Small intestine (tissue), 7 donors: ENCODE measurements around the gene GPR161. TPM values are rescaled to one million over a fixed set of nuclear protein-coding genes. Genes with fewer than 3 reads are reported as not detected.
A peak's percentile ranks its signal among the peaks of the same experiment; 100 is the strongest.

Source experiments
- DNase-seq, 2 donors: peaks; one replicate each; pipeline versions ENCODE4 v3.0.0 to v3.0.0-alpha.2; 2013
- FAIRE-seq: peaks from 2 replicates; lab custom pipeline; 2012; peaks lifted over from hg19 to GRCh38; lab: Jason Lieb, UNC
- H3K27ac ChIP-seq, 3 donors: one replicate each; pipeline ENCODE4 v1.5.1; 2013; ENCODE audit warnings: low read length in 2 of 3, mild to moderate bottlenecking in 2 of 3, control low read depth in 1 of 3, inconsistent platforms in 1 of 3, low read depth in 1 of 3, moderate library complexity in 1 of 3
- H3K27me3 ChIP-seq, 3 donors: one replicate each; pipeline ENCODE4 v1.6.1; 2013; ENCODE audit warnings: low read length in 3 of 3, inconsistent platforms in 1 of 3; ENCODE audit not compliant: control insufficient read depth in 3 of 3, insufficient read depth in 3 of 3
- H3K36me3 ChIP-seq, 3 donors: one replicate each; pipeline ENCODE4 v1.6.1; 2013; ENCODE audit warnings: low read length in 3 of 3, inconsistent platforms in 1 of 3, low read depth in 1 of 3, mild to moderate bottlenecking in 1 of 3, moderate library complexity in 1 of 3; ENCODE audit not compliant: control insufficient read depth in 3 of 3, insufficient read depth in 2 of 3
- H3K4me1 ChIP-seq, 3 donors: one replicate each; pipeline ENCODE4 v1.6.1; 2013; ENCODE audit warnings: low read length in 2 of 3, inconsistent platforms in 1 of 3, low read depth in 1 of 3, mild to moderate bottlenecking in 1 of 3, moderate library complexity in 1 of 3; ENCODE audit not compliant: control insufficient read depth in 3 of 3, insufficient read depth in 2 of 3
- H3K4me3 ChIP-seq, 3 donors: one replicate each; pipeline ENCODE4 v1.5.1; 2013; ENCODE audit warnings: low read length in 3 of 3, control low read depth in 1 of 3, inconsistent platforms in 1 of 3, low read depth in 1 of 3, mild to moderate bottlenecking in 1 of 3, moderate library complexity in 1 of 3
- H3K9me3 ChIP-seq, 2 donors: one replicate each; pipeline ENCODE4 v1.6.1; 2013; ENCODE audit warnings: low read depth in 1 of 2, low read length in 1 of 2; ENCODE audit not compliant: control insufficient read depth in 2 of 2, insufficient read depth in 1 of 2
- WGBS, 3 donors: extraction: QIAGEN DNeasy Blood & Tissue Kit; methylation state at CpG; one replicate each; pipeline ENCODE4 v1.1.7; 2013; 5-methylcytosine and 5-hydroxymethylcytosine counted together
- polyA plus RNA-seq, 4 donors: library from polyadenylated mRNA; stranded (reverse) in 3 of 4; unstranded in 1 of 4; fragments of 200-250 nt in 3 of 4; fragments of 120-200 nt in 1 of 4; gene quantifications; one replicate each; pipeline versions ENCODE4 v1.2.1 to v1.2.3, GENCODE V29; 2013
- donor health status: healthy with polysubstance abuse.
- donor health status: control.
- donor health status: control.
- donor health status: Bipolar disorder and iron deficiency.
- donor health status: healthy.

The GPR161 gene
- polyA plus RNA-seq, 4 donors = under 0.01 to 4.1 (median 1.9) TPM

GRCh38 chr1:168084396-168085231, 52.1 kb downstream of the GPR161 start:
- Histone ChIP-seq H3K9me3 (no peaks in the 10 kb centered on the region), H3K4me1 (peaks cover 0 to 11% (median 0%) of the 10 kb centered on the region in 3 donors), H3K36me3 (peaks cover 0 to 25% (median 0%) of the 10 kb centered on the region in 3 donors), H3K27me3 (no peaks in the 10 kb centered on the region), H3K27ac (no peak overlapping the region), H3K4me3 (no peak overlapping the region)
- 39 to 64% (median 55%) methylated on average over 13 of the region's 13 CpGs for WGBS, 3 donors
- DNase-seq (peak; percentile 12 to 63), FAIRE-seq (no peak)

- 86 to 92% (median 90%) methylated on average over 7 of the region's 7 CpGs for WGBS, 3 donors
- no peak overlapping the region for H3K27ac ChIP-seq
- H3K4me1 ChIP-seq = peaks cover 0 to 5% (median 0%) of the 10 kb centered on the region in 3 donors
- H3K27me3 ChIP-seq = no peaks in the 10 kb centered on the region
- DNase-seq = no peak
- peaks cover 0 to 22% (median under 1%) of the 10 kb centered on the region in 3 donors for H3K36me3 ChIP-seq
- FAIRE-seq = no peak
- H3K9me3 ChIP-seq = no peaks in the 10 kb centered on the region
- H3K4me3 ChIP-seq = no peak overlapping the region
Observed at GRCh38 chr1:168083456-168084325, 53.0 kb downstream of the GPR161 start.

- peaks cover 0 to 26% (median 6%) of the 10 kb centered on the region in 3 donors for H3K36me3 ChIP-seq
- WGBS, 3 donors = 53 to 55% (median 55%) methylated on average over 8 of the region's 8 CpGs
- H3K9me3 ChIP-seq = no peaks in the 10 kb centered on the region
- DNase-seq (peak; percentile 72 to 74), FAIRE-seq (no peak)
- H3K4me3 ChIP-seq = no peak overlapping the region
- H3K27me3 ChIP-seq = no peaks in the 10 kb centered on the region
- H3K4me1 ChIP-seq = no peaks in the 10 kb centered on the region
- H3K27ac ChIP-seq = no peak overlapping the region
Observed at GRCh38 chr1:168082008-168082876, 54.5 kb downstream of the GPR161 start.

GRCh38 chr1:168081373-168082007, 55.2 kb downstream of the GPR161 start:
- Histone ChIP-seq H3K27me3 (no peaks in the 10 kb centered on the region), H3K4me3 (no peak overlapping the region), H3K27ac (peak overlapping the region in 1 of 3 donors; percentile 38), H3K9me3 (no peaks in the 10 kb centered on the region), H3K36me3 (peaks cover 0 to 24% (median 7%) of the 10 kb centered on the region in 3 donors), H3K4me1 (no peaks in the 10 kb centered on the region)
- DNase-seq (peak in 1 of 2 donors; percentile 3), FAIRE-seq (no peak)
- 80 to 87% (median 86%) methylated on average over 4 of the region's 4 CpGs for WGBS, 3 donors

DNA sequence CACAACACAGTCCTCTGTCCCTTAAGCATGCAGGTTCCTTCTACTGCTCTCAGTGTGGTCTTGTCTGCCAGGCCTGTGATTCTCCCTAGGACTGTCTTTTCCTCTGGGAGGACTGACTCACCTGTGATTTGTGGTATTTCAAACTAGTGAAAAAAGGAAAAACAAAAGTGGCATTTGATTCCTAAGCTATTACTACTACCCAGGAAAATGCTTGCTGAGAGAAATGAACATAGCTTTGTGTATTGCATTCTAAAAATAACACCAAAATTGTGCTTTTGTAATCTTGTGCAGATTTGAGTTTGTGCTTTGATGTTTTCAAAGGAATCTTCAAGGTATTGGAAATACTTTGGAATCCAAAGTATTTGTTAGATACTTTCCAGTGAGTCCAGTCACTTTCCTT, 57.0 kb downstream of the GPR161 start:
- Histone ChIP-seq H3K4me3 (no peak overlapping the region), H3K27me3 (no peaks in the 10 kb centered on the region), H3K9me3 (no peaks in the 10 kb centered on the region), H3K27ac (no peak overlapping the region), H3K36me3 (peaks cover 0 to 16% (median 13%) of the 10 kb centered on the region in 3 donors), H3K4me1 (no peaks in the 10 kb centered on the region)
- DNase-seq = no peak
- no peak for FAIRE-seq

- no peak overlapping the region for H3K4me3 ChIP-seq
- WGBS, 3 donors = 86 to 96% (median 91%) methylated on average over 3 of the region's 3 CpGs
- H3K4me1 ChIP-seq = no peaks in the 10 kb centered on the region
- H3K9me3 ChIP-seq = no peaks in the 10 kb centered on the region
- FAIRE-seq (peak; percentile 23), DNase-seq (no peak)
- peaks cover 2 to 17% (median 9%) of the 10 kb centered on the region in 3 donors for H3K36me3 ChIP-seq
- no peaks in the 10 kb centered on the region for H3K27me3 ChIP-seq
- no peak overlapping the region for H3K27ac ChIP-seq
Observed at GRCh38 chr1:168069384-168069783, 67.3 kb downstream of the GPR161 start.

DNA sequence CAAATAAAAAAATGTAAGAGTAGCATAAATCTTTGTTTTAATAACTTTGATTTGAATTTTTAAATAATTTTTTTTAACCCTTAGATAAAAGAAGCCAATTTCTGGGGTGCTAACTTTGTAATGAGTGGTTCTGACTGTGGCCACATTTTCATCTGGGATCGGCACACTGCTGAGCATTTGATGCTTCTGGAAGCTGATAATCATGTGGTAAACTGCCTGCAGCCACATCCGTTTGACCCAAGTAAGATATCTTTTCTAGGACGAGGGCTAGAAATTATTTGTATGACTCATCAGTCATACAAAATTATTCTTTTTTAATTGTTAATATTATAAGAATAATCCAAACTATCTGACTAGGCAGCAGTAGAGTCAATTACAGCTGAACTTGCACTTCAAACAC, 71.2 kb downstream of the GPR161 start:
- 84 to 87% (median 84%) methylated on average over 3 of the region's 3 CpGs for WGBS, 3 donors
- DNase-seq (no peak), FAIRE-seq (no peak)
- no peak overlapping the region for H3K27ac ChIP-seq
- H3K4me3 ChIP-seq = no peak overlapping the region
- peaks cover 2 to 11% (median 2%) of the 10 kb centered on the region in 3 donors for H3K36me3 ChIP-seq
- no peaks in the 10 kb centered on the region for H3K27me3 ChIP-seq
- H3K4me1 ChIP-seq = no peaks in the 10 kb centered on the region
- no peaks in the 10 kb centered on the region for H3K9me3 ChIP-seq
